CD14-positive monocyte (primary cell): ENCODE data around the gene ACOT9. TPM values are rescaled to one million over a fixed set of nuclear protein-coding genes. Genes with fewer than 3 reads are reported as not detected.

Experiments used
- DNase-seq, 3 donors: peaks; one replicate each; pipeline ENCODE4 v3.0.0-alpha.2; 2011 to 2022
- H2AFZ ChIP-seq: 2 replicates; pipeline ENCODE4 v1.6.0; 2012; ENCODE audit warnings: mild to moderate bottlenecking, low read depth, low read length, inconsistent platforms; ENCODE audit not compliant: insufficient read depth, poor library complexity, severe bottlenecking
- H3K27ac ChIP-seq, 2 donors: 1 replicate in 1 of 2; 2 replicates in 1 of 2; pipeline ENCODE4 v1.5.1; 2012 to 2013; ENCODE audit warnings: low read length in 2 of 2, control low read depth in 1 of 2, inconsistent platforms in 1 of 2, low read depth in 1 of 2, mild to moderate bottlenecking in 1 of 2
- H3K27me3 ChIP-seq, 2 donors: one replicate each; pipeline versions ENCODE4 v1.6.0 to v1.6.1; 2011 to 2013; ENCODE audit warnings: low read length in 2 of 2; ENCODE audit not compliant: control insufficient read depth in 2 of 2, insufficient read depth in 2 of 2
- H3K36me3 ChIP-seq, 2 donors: replicated peaks in 1 of 2; 1 replicate in 1 of 2; 2 replicates in 1 of 2; pipeline versions ENCODE4 v1.5.1 to v1.6.1; 2012 to 2013; ENCODE audit warnings: low read length in 2 of 2, control low read depth in 1 of 2, inconsistent platforms in 1 of 2, mild to moderate bottlenecking in 1 of 2; ENCODE audit not compliant: insufficient read depth in 2 of 2, control insufficient read depth in 1 of 2
- H3K4me1 ChIP-seq, 2 donors: 1 replicate in 1 of 2; 2 replicates in 1 of 2; pipeline versions ENCODE4 v1.5.1 to v1.6.1; 2012 to 2013; ENCODE audit warnings: low read length in 2 of 2, control low read depth in 1 of 2, inconsistent platforms in 1 of 2, mild to moderate bottlenecking in 1 of 2, moderate library complexity in 1 of 2; ENCODE audit not compliant: insufficient read depth in 2 of 2, control insufficient read depth in 1 of 2
- H3K4me2 ChIP-seq: replicated peaks from 2 replicates; pipeline ENCODE3; 2012; ENCODE audit warnings: low read length, moderate library complexity, mild to moderate bottlenecking; ENCODE audit not compliant: poor library complexity, severe bottlenecking; ENCODE audit errors: extremely low read depth
- H3K4me3 ChIP-seq, 3 experiments: fragments of 200-600 bp in 1 of 3; sonication (generic) in 1 of 3; replicated peaks in 1 of 3; 1 replicate in 2 of 3; 2 replicates in 1 of 3; pipeline ENCODE4 v1.5.1; 2011 to 2013; ENCODE audit warnings: low read length in 3 of 3, mild to moderate bottlenecking in 3 of 3, control low read depth in 2 of 3, low read depth in 2 of 3, inconsistent platforms in 1 of 3, moderate library complexity in 1 of 3
- H3K79me2 ChIP-seq: 2 replicates; pipeline ENCODE4 v1.6.0; 2012; ENCODE audit warnings: mild to moderate bottlenecking, control low read depth, inconsistent platforms, low read length, moderate library complexity; ENCODE audit not compliant: insufficient read depth
- H3K9ac ChIP-seq: 2 replicates; pipeline ENCODE4 v1.6.0; 2017; ENCODE audit warnings: low read length, mild to moderate bottlenecking; ENCODE audit not compliant: insufficient read depth, poor library complexity, severe bottlenecking
- H3K9me3 ChIP-seq, 2 donors: replicated peaks in 1 of 2; 1 replicate in 1 of 2; 2 replicates in 1 of 2; pipeline versions ENCODE4 v1.5.1 to v1.6.1; 2012 to 2013; ENCODE audit warnings: low read length in 2 of 2, control low read depth in 1 of 2; ENCODE audit not compliant: control insufficient read depth in 1 of 2, insufficient read depth in 1 of 2
- H4K20me1 ChIP-seq: 2 replicates; pipeline ENCODE4 v1.6.0; 2012; ENCODE audit warnings: mild to moderate bottlenecking, low read length, control low read depth, moderate library complexity; ENCODE audit not compliant: insufficient read depth
- H3K27ac Mint-ChIP-seq, 7 donors: one replicate each; pipeline ENCODE4 v1.8.0; 2020; ENCODE audit warnings: mild to moderate bottlenecking in 7 of 7, mixed read lengths in 7 of 7, moderate library complexity in 6 of 7, inconsistent platforms in 2 of 7
- H3K27me3 Mint-ChIP-seq, 3 donors: one replicate each; pipeline ENCODE4 v1.8.0; 2021 to 2022; ENCODE audit warnings: low read depth in 3 of 3, mild to moderate bottlenecking in 3 of 3, mixed read lengths in 3 of 3, moderate library complexity in 3 of 3, inconsistent platforms in 1 of 3
- H3K36me3 Mint-ChIP-seq, 2 donors: one replicate each; pipeline ENCODE4 v1.8.0; 2020; ENCODE audit warnings: mixed read lengths in 2 of 2, inconsistent platforms in 1 of 2, mild to moderate bottlenecking in 1 of 2
- H3K4me1 Mint-ChIP-seq: one replicate; pipeline ENCODE4 v1.8.0; 2020; ENCODE audit warnings: mild to moderate bottlenecking, mixed read lengths
- H3K4me3 Mint-ChIP-seq, 2 donors: one replicate each; pipeline ENCODE4 v1.8.0; 2020; ENCODE audit warnings: mild to moderate bottlenecking in 2 of 2, mixed read lengths in 2 of 2, moderate library complexity in 1 of 2
- H3K9me3 Mint-ChIP-seq, 7 donors: one replicate each; pipeline ENCODE4 v1.8.0; 2020 to 2022; ENCODE audit warnings: mixed read lengths in 7 of 7, mild to moderate bottlenecking in 6 of 7, moderate library complexity in 6 of 7, inconsistent platforms in 2 of 7
- CTCF ChIP-seq: fragments of 200-600 bp; IDR thresholded peaks from one replicate; pipeline ENCODE4 v1.8.0; 2022; ENCODE audit warnings: antibody characterized with exemption, mild to moderate bottlenecking
- WGBS: methylation state at CpG from one replicate; pipeline ENCODE4 v1.1.5; 2013; ENCODE audit warnings: missing lambda C conversion rate; ENCODE audit not compliant: insufficient coverage; 5-methylcytosine and 5-hydroxymethylcytosine counted together
- intact Hi-C, 2 donors: fragments of 100-400 bp; cut with micrococcal nuclease; formaldehyde crosslinking; loops; one replicate each; pipeline versions ENCODE4 v1.15.0 to v1.15.1; 2023
- polyA plus RNA-seq, 3 donors: library from polyadenylated mRNA; depleted of rRNA in 1 of 3; unstranded in 2 of 3; stranded (reverse) in 1 of 3; fragments of 300-500 nt in 2 of 3; fragments of >200 nt in 1 of 3; fragmentation: Illumina TruSeq in 2 of 3; gene quantifications; 1 replicate in 2 of 3; 2 replicates in 1 of 3; pipeline ENCODE4 v1.2.3, GENCODE V29; 2012 to 2021

ACOT9 gene
- polyA plus RNA-seq, 3 donors = 49.2 to 69.3 (median 51.8) TPM

GRCh38 chrX:23731951-23732350, 11.1 kb downstream of the ACOT9 start:
- H3K36me3 Mint-ChIP-seq = peaks cover 40 to 42% of the 10 kb centered on the region in 2 donors
- no peak overlapping the region for H3K4me3 Mint-ChIP-seq
- H3K4me2 ChIP-seq = no peak overlapping the region
- TF ChIP-seq CTCF = no peak
- no peaks in the 10 kb centered on the region for H3K27me3 ChIP-seq
- H4K20me1 ChIP-seq = no peaks in the 10 kb centered on the region
- no peak overlapping the region for H3K9ac ChIP-seq
- H3K4me3 ChIP-seq = no peak overlapping the region
- peaks cover 24 to 38% of the 10 kb centered on the region in 2 donors for H3K36me3 ChIP-seq
- WGBS = no CpG with 5 or more reads among the region's 1 CpG
- peaks cover 27% of the 10 kb centered on the region for H3K4me1 Mint-ChIP-seq
- peaks cover 17 to 23% of the 10 kb centered on the region in 2 donors for H3K4me1 ChIP-seq
- no peaks in the 10 kb centered on the region for H3K9me3 ChIP-seq
- H2AFZ ChIP-seq = no peak overlapping the region
- peak overlapping the region in 6 of 7 donors; percentile 26 to 97 (median 86) for H3K27ac Mint-ChIP-seq
- peaks cover 25% of the 10 kb centered on the region for H3K79me2 ChIP-seq
- H3K9me3 Mint-ChIP-seq = peaks cover 0 to 2% (median 0%) of the 10 kb centered on the region in 7 donors
- peak; percentile 17 to 31 (median 19) for DNase-seq
- H3K27ac ChIP-seq = peak overlapping the region in 1 of 2 donors; percentile 81
- intact Hi-C loops = loop anchor here in 1 of 2 donors (2.0 kb wide), 1 partner anchor 51 kb away; the partner anchor contains the start of gene SAT1
- peaks cover 0 to 7% (median 0%) of the 10 kb centered on the region in 3 donors for H3K27me3 Mint-ChIP-seq

GRCh38 chrX:23729214-23729613, 13.9 kb downstream of the ACOT9 start:
- Histone ChIP-seq H3K36me3 (peaks cover 26 to 42% of the 10 kb centered on the region in 2 donors), H3K4me2 (no peak overlapping the region), H2AFZ (no peak overlapping the region), H3K27me3 (no peaks in the 10 kb centered on the region), H3K27ac (no peak overlapping the region), H3K9ac (no peak overlapping the region), H3K4me3 (no peak overlapping the region), H3K9me3 (no peaks in the 10 kb centered on the region), H3K79me2 (peaks cover 4% of the 10 kb centered on the region), H4K20me1 (no peaks in the 10 kb centered on the region), H3K4me1 (peaks cover 25 to 31% of the 10 kb centered on the region in 2 donors)
- intact Hi-C loops = no loop called here
- WGBS = no CpG with 5 or more reads among the region's 1 CpG
- TF ChIP-seq CTCF = no peak
- peaks cover 29% of the 10 kb centered on the region for H3K4me1 Mint-ChIP-seq
- H3K27me3 Mint-ChIP-seq = peaks cover 0 to 13% (median 0%) of the 10 kb centered on the region in 3 donors
- H3K4me3 Mint-ChIP-seq = no peak overlapping the region
- DNase-seq = peak in 2 of 3 donors; percentile 9 to 32
- H3K36me3 Mint-ChIP-seq = peaks cover 39 to 53% of the 10 kb centered on the region in 2 donors
- H3K27ac Mint-ChIP-seq = peak overlapping the region in 2 of 7 donors; percentile 37 to 40
- H3K9me3 Mint-ChIP-seq = peaks cover 0 to 4% (median 0%) of the 10 kb centered on the region in 7 donors
